Measurements from ENCODE around the gene GPATCH4.
A peak's percentile ranks its signal among the peaks of the same experiment; 100 is the strongest.
"Not testable (repeated sequence)": the region's sequence is repeated elsewhere in the genome, so short reads cannot be mapped to it uniquely, and the experiment has no call there.

Gene GPATCH4

GRCh38 chr1:156627313-156627880, 26.1 kb upstream of the GPATCH4 start:
- DNase-seq (ENCODE audit: extremely low read depth in 1 of 2, low read depth in 1 of 2), result no peak

- no peak for DNase-seq (ENCODE audit: extremely low read depth in 1 of 2, low read depth in 1 of 2)
These were observed 24.8 kb upstream of the GPATCH4 start for GRCh38 chr1:156626079-156626438.

GRCh38 chr1:156625436-156626078, 24.3 kb upstream of the GPATCH4 start:
- DNase-seq (ENCODE audit: extremely low read depth in 1 of 2, low read depth in 1 of 2), result no peak

- no peak for DNase-seq (ENCODE audit: extremely low read depth in 1 of 2, low read depth in 1 of 2)
These were observed 23.6 kb upstream of the GPATCH4 start for GRCh38 chr1:156624814-156625435.

- DNase-seq (ENCODE audit: extremely low read depth in 1 of 2, low read depth in 1 of 2), result no peak
These were observed 22.9 kb upstream of the GPATCH4 start for GRCh38 chr1:156623946-156624813.

GRCh38 chr1:156622581-156623297, 21.5 kb upstream of the GPATCH4 start:
- no peak for DNase-seq (ENCODE audit: extremely low read depth in 1 of 2, low read depth in 1 of 2)

GRCh38 chr1:156619582-156619955, 18.3 kb upstream of the GPATCH4 start:
- no peak for DNase-seq (ENCODE audit: extremely low read depth in 1 of 2, low read depth in 1 of 2)

- DNase-seq (ENCODE audit: extremely low read depth in 1 of 2, low read depth in 1 of 2), result no peak
These were observed 17.7 kb upstream of the GPATCH4 start, which contains the start of gene HAPLN2 for GRCh38 chr1:156618853-156619581. HAPLN2 (plus strand) TSS chr1:156619415; CDS start chr1:156623491, 4,076 bp downstream.

GRCh38 chr1:156616463-156616862, 15.2 kb upstream of the GPATCH4 start:
- no peak for DNase-seq (ENCODE audit: extremely low read depth in 1 of 2, low read depth in 1 of 2)

- no peak for DNase-seq (ENCODE audit: extremely low read depth in 1 of 2, low read depth in 1 of 2)
These were observed 14.7 kb upstream of the GPATCH4 start for GRCh38 chr1:156615946-156616345.

- no peak for DNase-seq (ENCODE audit: extremely low read depth in 1 of 2, low read depth in 1 of 2)
These were observed 11.4 kb upstream of the GPATCH4 start for GRCh38 chr1:156612666-156613065.

- DNase-seq (ENCODE audit: extremely low read depth in 1 of 2, low read depth in 1 of 2), result not testable (repeated sequence)
These were observed 8.8 kb upstream of the GPATCH4 start for GRCh38 chr1:156610072-156610471.

GRCh38 chr1:156608981-156609380, 7.7 kb upstream of the GPATCH4 start:
- peak in 1 of 2 donors; percentile 38 for DNase-seq (ENCODE audit: extremely low read depth in 1 of 2, low read depth in 1 of 2)

- peak in 1 of 2 donors; percentile 49 for DNase-seq (ENCODE audit: extremely low read depth in 1 of 2, low read depth in 1 of 2)
These were observed 6.9 kb upstream of the GPATCH4 start for GRCh38 chr1:156608036-156608674.

GRCh38 chr1:156607344-156607743, 6.1 kb upstream of the GPATCH4 start:
- not testable (repeated sequence) for DNase-seq (ENCODE audit: extremely low read depth in 1 of 2, low read depth in 1 of 2)

GRCh38 chr1:156602557-156602993, 1.3 kb upstream of the GPATCH4 start:
- DNase-seq (ENCODE audit: extremely low read depth in 1 of 2, low read depth in 1 of 2), result no peak

GRCh38 chr1:156601892-156602291, 613 bp upstream of the GPATCH4 start:
- DNase-seq (ENCODE audit: extremely low read depth in 1 of 2, low read depth in 1 of 2), result no peak

- no peak for DNase-seq (ENCODE audit: extremely low read depth in 1 of 2, low read depth in 1 of 2)
These were observed 552 bp downstream of the GPATCH4 start for GRCh38 chr1:156600733-156601121.

GRCh38 chr1:156599811-156600210, 1.5 kb downstream of the GPATCH4 start:
- DNase-seq (ENCODE audit: extremely low read depth in 1 of 2, low read depth in 1 of 2), result no peak
